ENCODE measurements around the gene UROC1. TPM values are rescaled to one million over a fixed set of nuclear protein-coding genes. Genes with fewer than 3 reads are reported as not detected.

UROC1 gene
- total RNA-seq, 1 experiment from 2014 or later, result not detected

DNA sequence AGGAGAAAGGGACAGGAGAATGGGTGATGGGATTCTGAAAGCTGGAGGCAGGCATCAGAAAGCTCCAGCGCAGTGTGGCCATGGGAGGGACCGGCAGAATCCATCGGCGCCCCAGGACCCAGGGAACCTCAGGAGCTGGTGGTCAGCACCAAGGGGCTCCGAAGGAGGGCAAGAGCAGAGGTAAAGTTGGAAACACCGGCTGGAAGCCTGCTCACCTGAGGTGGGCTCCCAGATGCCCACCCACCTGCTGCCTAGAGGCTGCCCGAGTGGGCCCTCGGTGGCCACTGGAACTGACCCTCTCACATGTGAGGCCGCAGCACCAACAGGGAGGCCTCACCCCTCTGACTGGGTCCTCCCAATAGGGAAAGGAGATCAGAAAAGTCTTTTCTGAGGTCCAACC, 31.6 kb downstream of the UROC1 start:
- in situ Hi-C loops (cut with HindIII; ENCODE audit: low sequenced_read_pairs), result no loop called here
- DNase-seq (ENCODE audit: low spot score), result no peak

DNA sequence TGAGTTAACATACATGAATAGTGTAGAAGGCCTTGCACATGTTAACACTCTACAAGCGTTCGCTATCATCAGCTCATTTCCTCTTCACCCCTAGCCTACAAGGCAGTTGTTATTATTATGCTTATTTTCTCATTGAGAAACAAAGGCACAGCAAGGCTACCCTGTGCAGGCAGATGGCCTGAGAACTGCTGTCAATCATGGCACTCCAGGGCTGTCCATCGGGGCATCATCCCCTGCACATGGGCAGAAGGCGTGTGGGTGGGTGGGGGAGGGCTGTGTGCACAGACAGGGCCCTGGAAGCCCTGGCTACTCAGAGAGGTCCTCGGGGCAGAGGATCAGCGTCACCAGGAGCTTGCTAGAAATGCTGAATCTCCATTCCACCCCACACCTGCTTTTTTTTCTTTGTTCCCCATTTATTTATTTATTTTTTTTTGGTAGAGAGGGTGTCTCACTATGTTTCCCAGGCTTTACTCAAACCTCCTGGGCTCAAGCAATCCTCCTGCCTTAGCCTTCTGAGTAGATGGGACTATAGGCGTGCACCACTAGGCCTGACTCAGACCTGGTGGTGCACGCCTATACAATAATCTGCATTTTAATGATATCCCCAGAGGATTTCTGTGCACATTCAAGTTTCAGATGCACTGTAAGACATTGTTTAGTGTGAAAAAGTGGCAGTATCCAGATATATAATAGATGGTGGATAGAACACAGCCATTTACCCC, 32.2 kb downstream of the UROC1 start:
- in situ Hi-C loops (cut with HindIII; ENCODE audit: low sequenced_read_pairs), result no loop called here
- DNase-seq (ENCODE audit: low spot score), result no peak

DNA sequence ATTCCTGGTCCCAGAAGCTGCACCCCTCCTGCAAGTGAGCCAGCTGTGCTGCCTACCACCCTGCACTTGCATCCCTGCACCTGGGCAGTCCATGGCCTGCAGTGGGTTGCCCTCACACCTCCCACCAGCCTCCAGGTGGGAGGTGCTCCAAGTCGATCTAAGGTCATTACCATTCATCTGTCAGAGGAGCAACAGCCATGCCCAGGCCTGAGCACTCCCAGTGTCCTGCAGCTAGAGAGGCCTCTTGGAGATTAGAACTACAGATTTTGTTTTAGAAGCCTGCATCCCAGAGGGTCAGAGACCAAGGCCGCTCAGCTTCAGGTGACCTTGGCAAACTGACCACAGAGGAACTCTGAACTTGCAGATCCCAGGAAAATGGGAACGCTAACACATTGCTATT, 32.9 kb downstream of the UROC1 start:
- DNase-seq (ENCODE audit: low spot score), result no peak
- in situ Hi-C loops (cut with HindIII; ENCODE audit: low sequenced_read_pairs), result no loop called here

DNA sequence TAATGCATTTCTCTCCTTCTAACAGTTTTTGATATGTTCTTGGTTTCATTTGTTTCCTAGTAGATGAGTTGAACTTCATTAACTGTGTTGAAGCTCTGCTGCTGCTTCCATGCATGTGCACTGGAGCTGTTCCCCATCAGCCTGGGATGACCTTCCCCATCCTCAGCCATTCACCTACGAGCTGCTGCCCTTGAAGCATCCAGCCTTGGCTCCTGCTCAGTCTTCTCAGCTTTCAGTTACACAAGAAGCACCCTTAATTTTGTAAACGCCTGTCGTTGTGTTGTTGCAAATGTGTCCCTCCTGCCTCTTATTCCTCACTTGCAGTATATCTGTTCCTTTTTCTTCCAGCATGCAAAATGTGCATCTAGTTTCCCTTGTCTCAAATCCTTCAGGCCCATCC, 33.4 kb downstream of the UROC1 start:
- in situ Hi-C loops (cut with HindIII; ENCODE audit: low sequenced_read_pairs), result no loop called here
- DNase-seq (ENCODE audit: low spot score), result no peak

DNA sequence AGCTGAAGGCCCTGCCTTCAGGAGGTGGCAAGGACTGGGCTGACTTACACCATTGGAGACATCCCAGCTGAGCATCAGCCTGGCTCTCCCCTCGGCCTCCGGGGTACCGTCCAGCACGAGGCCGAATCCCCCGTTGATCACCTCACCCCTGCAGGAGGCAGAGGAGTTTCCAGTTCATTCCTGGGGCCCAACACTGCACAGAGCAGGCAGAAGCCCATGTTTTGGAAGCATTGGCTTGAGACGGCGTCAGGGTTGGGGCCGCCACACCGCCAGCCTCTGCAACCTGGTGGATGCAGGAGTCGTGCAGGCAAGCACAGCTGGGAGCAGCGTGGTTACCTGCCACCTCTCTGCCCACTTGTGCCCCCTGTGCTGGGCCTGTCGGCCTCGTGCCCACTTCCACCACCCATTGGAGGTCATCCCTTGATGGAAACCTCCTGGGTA, 34.2 kb downstream of the UROC1 start:
- in situ Hi-C loops (cut with HindIII; ENCODE audit: low sequenced_read_pairs), result no loop called here
- DNase-seq (ENCODE audit: low spot score), result no peak

DNA sequence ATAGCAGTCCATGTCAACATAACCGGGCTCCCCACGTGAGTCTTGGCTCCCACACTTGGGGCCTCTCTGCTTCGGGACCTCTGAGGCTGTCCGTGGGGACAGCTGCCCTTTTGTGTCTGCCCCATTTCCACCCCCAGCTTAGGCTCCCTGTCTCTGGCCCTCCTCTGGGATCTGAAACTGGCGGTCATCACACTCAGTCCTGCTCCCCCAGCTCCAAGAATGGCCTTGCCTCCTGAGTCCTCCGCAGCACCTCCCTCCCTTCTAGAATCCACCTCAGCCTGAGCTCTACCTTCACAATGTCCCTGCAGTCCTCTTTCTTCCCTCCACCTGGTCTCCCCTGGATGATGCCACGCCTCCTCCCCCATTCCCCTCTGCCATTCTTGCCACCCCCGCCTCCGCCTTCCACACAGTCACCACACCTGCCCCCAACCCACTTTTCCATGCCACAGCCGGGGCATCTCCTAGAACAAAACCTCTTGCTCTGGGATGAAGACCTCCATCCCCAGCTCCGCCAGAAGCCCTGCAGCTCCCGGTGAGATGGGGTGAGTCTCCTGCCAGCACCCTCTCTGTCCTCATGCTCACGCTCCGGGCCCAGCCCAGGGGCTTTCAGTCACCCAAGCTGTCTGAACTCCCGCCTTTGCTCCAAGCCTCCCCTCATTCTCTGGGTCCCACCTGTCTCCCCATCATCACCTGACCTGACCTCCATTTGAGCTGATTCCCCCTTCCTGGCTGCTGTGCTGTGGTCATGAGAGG, 34.9 kb downstream of the UROC1 start:
- no peak for DNase-seq (ENCODE audit: low spot score)
- in situ Hi-C loops (cut with HindIII; ENCODE audit: low sequenced_read_pairs), result no loop called here

DNA sequence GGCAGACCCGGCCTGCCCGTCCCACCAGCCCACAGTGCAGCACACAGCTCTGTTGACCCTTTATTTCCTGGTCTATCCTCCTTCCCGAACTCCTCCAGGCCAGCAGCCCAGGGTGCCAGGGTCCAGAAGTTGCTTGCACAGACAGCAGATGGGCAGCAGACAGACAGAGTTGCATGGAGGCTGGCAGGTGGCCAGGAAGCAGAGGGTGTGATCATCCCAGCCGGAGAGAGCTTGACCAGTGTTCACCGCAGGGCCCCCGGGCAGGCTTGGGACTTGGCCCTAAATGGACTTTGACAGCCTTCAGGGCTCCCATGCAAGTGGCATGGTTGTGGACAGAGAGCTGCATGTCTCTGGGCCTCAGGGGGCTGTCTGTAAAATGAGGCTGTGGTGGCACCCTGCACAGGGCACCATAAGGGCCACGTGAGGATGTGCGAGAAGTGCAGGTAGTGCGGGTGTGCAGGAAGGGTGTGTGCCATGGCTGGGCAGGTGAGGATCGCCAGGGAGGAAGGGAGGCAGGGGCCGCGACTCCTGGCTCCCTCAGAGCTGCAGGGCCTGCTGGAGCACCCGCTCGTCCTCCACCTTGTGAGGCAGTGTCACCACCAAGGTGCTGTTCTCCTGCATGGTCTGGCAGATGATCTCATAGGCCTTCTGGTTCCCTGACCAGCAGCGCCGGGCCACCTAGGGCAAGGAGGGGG, 35.6 kb downstream of the UROC1 start:
- DNase-seq (ENCODE audit: low spot score), result peak; percentile 57
- in situ Hi-C loops (cut with HindIII; ENCODE audit: low sequenced_read_pairs), result no loop called here

DNA sequence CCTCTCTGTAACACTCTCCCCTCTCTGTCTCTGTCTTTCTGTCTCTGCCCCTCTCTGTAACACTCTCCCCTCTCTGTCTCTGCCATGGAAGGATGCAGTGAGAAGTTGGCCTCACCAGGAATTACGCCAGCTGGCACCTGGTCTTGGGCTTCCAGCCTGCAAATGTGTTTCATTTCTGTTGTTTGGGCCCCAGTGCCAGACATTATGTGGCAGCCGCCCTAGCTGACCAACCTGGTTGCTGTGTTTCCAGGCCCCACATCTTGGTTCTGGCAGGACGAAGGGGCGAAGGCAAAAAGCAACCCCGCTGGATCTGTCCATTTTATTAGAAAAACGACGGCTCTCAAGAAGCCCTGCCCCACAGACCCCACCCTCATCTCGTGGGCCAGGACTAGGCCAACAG, 36.7 kb downstream of the UROC1 start:
- DNase-seq (ENCODE audit: low spot score), result peak; percentile 96
- in situ Hi-C loops (cut with HindIII; ENCODE audit: low sequenced_read_pairs), result no loop called here

DNA sequence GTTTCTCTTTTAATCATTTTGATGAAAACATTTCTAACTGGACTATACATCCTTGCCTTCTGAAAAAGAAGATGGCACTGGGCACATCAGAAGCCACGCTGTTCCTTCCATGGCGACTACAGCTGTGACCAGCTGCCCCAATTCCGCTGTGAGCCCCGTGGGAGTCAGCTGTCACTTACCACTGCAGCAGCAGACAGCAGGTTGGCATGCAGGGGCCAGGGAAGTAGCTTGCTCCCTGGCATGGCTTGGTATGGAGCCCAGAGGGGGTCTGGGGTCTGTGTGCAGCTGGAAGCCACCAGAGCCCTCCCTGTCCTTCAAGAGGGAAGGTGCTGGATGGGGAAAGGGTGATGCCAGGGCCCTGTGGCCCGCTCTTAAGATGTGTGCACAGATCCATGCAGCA, 37.4 kb downstream of the UROC1 start:
- in situ Hi-C loops (cut with HindIII; ENCODE audit: low sequenced_read_pairs), result no loop called here
- no peak for DNase-seq (ENCODE audit: low spot score)

DNA sequence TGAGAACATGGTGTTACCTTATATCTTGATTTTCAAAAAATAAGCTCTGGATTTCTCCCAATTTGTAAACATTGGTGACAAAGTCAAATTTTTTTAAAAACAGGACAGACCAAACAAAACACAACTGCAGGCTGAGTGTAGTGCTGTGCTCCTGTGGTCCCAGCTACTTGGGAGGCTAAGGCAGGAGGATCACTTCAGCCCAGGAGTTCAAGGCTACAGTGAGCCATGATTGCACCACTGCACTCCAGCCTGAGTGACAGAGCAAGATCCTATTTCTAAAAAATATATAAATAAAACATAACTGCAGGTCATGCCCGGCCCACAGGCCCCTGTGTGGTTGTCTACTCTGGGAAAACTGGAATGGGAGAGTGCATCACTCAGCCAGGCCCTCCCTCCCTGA, 37.9 kb downstream of the UROC1 start:
- in situ Hi-C loops (cut with HindIII; ENCODE audit: low sequenced_read_pairs), result no loop called here
- no peak for DNase-seq (ENCODE audit: low spot score)

DNA sequence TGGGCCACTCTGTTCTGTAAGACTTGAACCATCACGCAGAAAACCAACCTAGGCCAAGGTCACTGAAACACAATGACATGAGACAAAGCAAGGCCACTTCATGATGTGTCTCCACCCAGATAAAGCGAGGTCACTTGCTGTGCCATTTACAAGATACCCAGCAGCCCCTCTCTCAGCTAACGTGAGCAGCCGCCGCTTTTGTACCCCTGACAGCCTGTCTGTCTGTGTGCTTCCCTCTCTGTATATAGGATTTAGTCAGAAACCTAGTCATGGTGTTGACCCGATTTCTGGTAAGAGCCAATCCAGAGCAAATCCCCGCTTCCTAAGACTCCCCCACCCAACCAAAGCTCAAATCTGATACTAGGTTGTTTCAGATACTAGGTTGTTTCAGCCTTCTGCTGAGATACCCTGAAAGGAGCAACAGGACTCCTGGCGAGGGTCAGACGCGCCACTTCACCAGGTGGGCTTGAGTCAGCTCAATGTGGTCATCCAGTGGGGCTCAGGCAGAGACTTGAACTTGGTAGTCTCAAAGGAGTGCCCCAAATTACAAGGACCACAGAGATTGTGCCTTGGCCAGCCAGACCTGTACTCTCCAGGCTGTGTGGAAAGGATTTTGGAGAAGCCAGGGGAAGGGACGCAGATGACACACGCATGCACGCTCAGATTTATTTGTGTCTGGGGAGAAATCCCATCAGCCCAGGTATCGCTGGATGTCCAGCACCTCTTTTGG, 38.8 kb downstream of the UROC1 start:
- no peak for DNase-seq (ENCODE audit: low spot score)
- in situ Hi-C loops (cut with HindIII; ENCODE audit: low sequenced_read_pairs), result no loop called here

DNA sequence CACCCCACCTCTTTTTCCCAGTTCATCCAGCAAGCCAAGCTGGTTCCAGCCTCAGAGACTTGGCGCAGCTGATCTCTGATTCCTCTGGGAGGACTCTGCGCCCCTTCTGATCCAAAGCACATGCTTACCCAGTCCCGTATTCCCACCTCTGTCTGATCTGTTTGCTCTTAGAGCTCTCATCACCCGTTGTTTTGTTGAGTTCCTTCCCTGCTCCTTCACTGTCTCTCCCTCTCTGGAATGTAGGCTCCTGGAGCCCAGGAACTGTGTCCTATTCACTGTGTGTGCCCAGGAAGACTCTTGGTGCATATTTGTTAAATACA, 40.6 kb downstream of the UROC1 start:
- in situ Hi-C loops (cut with HindIII; ENCODE audit: low sequenced_read_pairs), result no loop called here
- no peak for DNase-seq (ENCODE audit: low spot score)

DNA sequence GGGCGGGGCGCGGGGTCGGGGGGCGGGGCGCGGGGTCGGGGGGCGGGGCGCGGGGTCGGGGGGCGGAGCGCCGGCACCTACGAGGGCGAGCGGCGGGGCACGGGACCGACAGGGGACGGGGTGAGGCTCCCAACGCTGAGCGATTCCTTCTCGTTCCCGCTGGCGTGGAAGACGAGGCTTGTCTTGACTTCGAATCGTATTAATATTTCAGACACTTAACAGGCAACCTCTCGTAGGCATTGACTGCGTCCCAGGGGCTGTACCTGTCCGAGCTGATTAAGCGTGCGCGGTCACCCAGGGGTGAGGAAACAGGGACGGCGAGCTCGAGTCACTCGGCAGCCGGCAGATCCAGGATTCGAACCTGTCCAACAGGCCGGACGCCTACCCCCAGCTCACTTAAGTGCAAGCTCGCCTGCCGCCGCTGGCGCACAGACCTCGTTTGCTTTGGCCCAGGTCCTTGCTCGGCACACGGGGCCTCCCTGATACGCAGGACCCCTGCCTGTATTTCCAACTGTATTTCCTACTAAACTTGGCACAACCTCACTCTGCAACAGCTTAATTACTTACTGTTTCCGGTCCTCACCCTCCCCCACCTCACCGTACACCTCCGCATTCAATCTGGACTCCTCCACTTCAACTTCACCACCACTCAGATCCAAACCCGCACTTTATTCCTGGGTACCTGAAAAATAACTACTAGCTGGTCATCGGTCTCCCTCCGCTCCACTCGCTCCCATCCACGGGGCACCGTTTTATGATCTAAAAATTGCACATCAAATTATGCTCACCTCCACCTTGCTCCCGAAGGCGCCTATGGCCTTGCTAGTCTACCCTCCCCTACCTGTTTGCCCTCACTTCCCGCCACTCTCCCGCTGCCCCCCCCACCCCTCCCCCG, 41.2 kb downstream of the UROC1 start:
- in situ Hi-C loops (cut with HindIII; ENCODE audit: low sequenced_read_pairs), result no loop called here

DNA sequence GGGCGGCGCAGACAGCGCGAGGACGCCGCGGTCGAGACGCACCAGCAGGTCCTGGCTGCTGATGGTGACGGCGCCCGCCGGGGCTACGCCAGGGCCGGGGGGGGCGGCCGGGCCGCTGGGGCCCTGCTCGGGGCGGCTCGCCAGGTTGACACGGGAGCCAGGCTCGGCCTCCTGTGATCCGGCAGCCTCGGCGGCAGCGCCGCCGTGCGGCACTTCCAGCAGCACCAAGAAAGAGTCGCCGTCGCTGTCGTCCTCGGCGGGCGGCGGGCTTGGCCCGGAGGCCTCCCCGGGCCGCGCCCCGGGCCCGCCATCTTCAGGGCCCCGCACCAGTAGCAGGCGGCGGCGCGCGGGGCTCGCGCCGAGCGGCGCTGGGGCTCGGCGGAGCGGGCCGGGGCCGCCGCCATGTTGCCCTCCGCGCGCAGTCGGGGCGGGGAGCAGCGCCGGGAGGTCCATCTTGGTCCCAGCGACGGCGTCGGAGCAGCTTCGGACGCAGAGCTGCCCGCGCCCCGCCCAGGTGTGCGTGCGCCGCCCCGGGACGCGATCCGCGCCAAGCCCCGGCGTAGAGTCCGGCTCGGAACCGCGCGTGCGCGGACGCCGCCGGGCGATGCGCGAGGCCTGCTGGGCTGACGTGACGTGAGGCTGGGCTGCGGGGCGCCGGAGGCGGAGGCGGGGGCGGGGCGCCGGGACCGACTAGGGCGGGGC, 42.0 kb downstream of the UROC1 start, which contains the start of gene ZXDC:
Gene ZXDC (minus strand): TSS at position 479 of the 702 bp plus-strand sequence. CDS start 26 bp downstream, at position 453.
- in situ Hi-C loops (cut with HindIII; ENCODE audit: low sequenced_read_pairs), result no loop called here
- DNase-seq (ENCODE audit: low spot score), result peak; percentile 89

More for the DNA sequence above, 41.2 kb downstream of the UROC1 start:
- no peak for DNase-seq (ENCODE audit: low spot score)

DNA sequence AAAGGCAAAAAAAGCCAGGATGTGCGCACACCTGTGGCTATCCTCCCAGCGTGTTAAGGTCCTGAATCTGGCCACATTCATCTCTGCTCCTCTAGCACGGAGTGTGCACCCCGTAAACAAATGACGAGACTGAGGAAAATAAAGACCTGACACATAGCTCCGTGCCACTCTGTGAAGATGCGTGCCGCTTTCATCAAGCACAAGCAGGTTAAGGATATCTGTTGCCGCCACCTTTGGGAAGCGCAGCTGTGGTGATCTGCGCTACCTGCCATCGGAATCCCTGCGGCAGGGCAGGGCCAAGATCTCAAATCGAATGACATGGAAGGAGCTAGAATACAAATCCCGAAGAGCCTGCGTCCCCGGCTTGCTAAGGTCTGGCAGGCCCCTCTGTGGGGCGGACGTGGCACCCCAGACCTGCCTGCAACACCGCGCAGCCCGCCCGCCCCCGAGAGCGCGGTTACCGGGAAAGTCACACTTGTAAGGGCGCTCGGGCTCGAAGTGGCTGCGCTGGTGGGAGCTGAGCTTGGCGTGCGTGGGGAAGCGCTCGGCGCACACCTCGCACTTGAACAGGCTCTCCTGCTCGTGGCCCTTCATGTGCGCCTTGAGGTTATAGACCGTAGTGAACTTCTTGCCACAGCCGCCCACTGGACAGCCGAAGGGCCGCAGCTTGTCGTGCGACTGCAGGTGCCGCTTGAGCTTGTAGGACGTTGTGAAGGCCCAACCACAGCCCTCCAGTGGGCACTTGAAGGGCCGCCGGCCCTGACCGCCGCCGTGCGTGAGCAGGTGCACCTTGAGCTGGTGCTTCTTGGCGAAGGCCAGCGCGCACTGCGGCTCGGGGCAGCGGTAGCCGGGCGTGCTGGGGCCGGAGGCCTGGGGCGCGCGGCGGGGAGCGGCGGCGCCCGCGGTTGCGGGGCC, 42.8 kb downstream of the UROC1 start:
- in situ Hi-C loops (cut with HindIII; ENCODE audit: low sequenced_read_pairs), result no loop called here
- peak; percentile 42 for DNase-seq (ENCODE audit: low spot score)

DNA sequence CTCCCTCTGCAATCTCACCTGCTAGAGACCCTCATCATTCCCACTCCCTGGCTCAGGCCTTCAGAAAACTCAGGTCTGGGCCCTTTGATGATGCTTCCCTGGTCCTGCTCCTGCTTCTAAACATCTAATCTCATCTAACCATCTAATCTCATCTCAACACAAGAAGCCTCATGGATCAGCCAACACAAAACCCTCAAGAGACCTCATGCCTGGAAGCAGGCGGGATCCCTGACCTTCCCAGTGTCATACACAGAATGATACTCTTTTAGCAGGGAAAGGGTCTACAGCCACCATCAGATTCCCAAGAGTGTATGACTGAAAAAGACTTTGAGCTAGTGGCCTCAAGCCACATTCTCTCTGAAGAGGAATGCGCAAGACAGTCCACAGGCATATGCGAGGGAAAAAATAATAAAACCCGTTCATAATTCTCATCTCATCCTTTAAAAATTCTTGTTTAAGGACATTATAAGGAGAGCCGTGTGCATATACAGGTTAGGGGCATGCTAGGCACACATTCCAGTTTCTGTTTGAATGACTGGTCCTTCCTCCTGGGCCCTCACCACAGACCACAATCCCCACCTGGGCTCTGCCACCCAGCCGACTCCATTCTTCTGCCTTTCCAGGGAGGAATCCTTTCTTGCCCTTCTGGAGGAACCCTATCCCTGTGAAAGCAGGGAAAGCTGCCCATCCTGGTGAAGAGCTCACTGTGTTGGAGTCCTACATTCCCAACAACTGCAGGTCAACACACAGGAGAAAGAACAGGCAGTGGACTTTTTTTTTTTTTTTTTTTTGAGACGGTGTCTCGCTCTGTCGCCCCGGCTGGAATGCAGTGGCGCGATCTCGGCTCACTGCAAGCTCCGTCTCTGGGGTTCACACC, 44.0 kb downstream of the UROC1 start:
- in situ Hi-C loops (cut with HindIII; ENCODE audit: low sequenced_read_pairs), result no loop called here
- DNase-seq (ENCODE audit: low spot score), result no peak

Data from G401 (cell line).